K562 (cell line): Measurements from ENCODE around the gene CD52. TPM values are rescaled to one million over a fixed set of nuclear protein-coding genes. Genes with fewer than 3 reads are reported as not detected.

Experiments
- BRD9 ChIP-seq: fragments of 450-650 bp; IDR thresholded peaks from 2 replicates; pipeline ENCODE4 v1.6.1; 2018; ENCODE audit warnings: low read depth; ENCODE audit not compliant: partially characterized antibody
- C11orf30 ChIP-seq: fragments of 450-650 bp; IDR thresholded peaks from 2 replicates; pipeline ENCODE4 v1.6.1; 2016; ENCODE audit warnings: low read depth, mild to moderate bottlenecking
- CBX5 ChIP-seq: IDR thresholded peaks from 2 replicates; pipeline ENCODE4 v1.6.1; 2014; ENCODE audit warnings: low read depth, borderline replicate concordance
- HCFC1 ChIP-seq: IDR thresholded peaks from 2 replicates; pipeline ENCODE4 v1.6.1; 2012; ENCODE audit warnings: low read depth, low read length, improper control_type of control experiment
- KDM4B ChIP-seq, 2 experiments: fragments of 450-650 bp in 1 of 2; sonication (generic) in 1 of 2; IDR thresholded peaks; 2 replicates each; pipeline ENCODE4 v1.6.1; 2016 to 2017; ENCODE audit warnings: borderline replicate concordance in 2 of 2, antibody characterized with exemption in 1 of 2, low read depth in 1 of 2, mild to moderate bottlenecking in 1 of 2
- KLF6 ChIP-seq: fragments of 250-450 bp; sonication (Bioruptor Pico); IDR thresholded peaks from 2 replicates; pipeline ENCODE4 v1.4.0; 2020; ENCODE audit warnings: mild to moderate bottlenecking, moderate library complexity, borderline replicate concordance
- MTA3 ChIP-seq: fragments of 450-650 bp; formaldehyde crosslinking; IDR thresholded peaks from 2 replicates; pipeline ENCODE4 v1.6.1; 2017; ENCODE audit warnings: mild to moderate bottlenecking, borderline replicate concordance
- NR2C1 ChIP-seq, 2 experiments: fragments of 450-650 bp; IDR thresholded peaks; 2 replicates each; pipeline ENCODE4 v1.6.1; 2017; ENCODE audit warnings: mild to moderate bottlenecking in 2 of 2, antibody characterized with exemption in 1 of 2, inconsistent platforms in 1 of 2, missing compliant biosample characterization in 1 of 2, missing genetic modification characterization in 1 of 2
- SIRT6 ChIP-seq: IDR thresholded peaks from one replicate; pipeline ENCODE4 v1.6.1; 2012; ENCODE audit warnings: low read depth, mild to moderate bottlenecking, control low read depth, inconsistent platforms, low read length, moderate library complexity
- SMAD3 ChIP-seq: fragments of 450-650 bp; formaldehyde crosslinking; conservative IDR thresholded peaks from 2 replicates; pipeline ENCODE4 v1.4.0; 2020; ENCODE audit warnings: mild to moderate bottlenecking
- SOX6 ChIP-seq: fragments of 450-650 bp; IDR thresholded peaks from 2 replicates; pipeline ENCODE4 v1.6.1; 2014; ENCODE audit warnings: mild to moderate bottlenecking
- WHSC1 ChIP-seq: IDR thresholded peaks from one replicate; pipeline ENCODE4 v1.6.1; 2012; ENCODE audit warnings: low read length, control low read depth, inconsistent platforms
- ZNF197 ChIP-seq: fragments of 200-800 bp; sonication (Bioruptor generic); IDR thresholded peaks from 2 replicates; pipeline ENCODE4 v1.6.1; 2016; ENCODE audit warnings: low read depth, missing genetic modification characterization, missing compliant biosample characterization
- ZNF23 ChIP-seq: fragments of 250-450 bp; sonication (Bioruptor Pico); IDR thresholded peaks from 2 replicates; pipeline ENCODE4 v1.4.0; 2020; ENCODE audit warnings: mild to moderate bottlenecking
- ZNF24 ChIP-seq: fragments of 450-650 bp; IDR thresholded peaks from 2 replicates; pipeline ENCODE4 v1.6.1; 2016
- ZSCAN29 ChIP-seq: fragments of 450-650 bp; IDR thresholded peaks from 2 replicates; pipeline ENCODE4 v1.6.1; 2017
- polyA plus RNA-seq, 8 experiments: library from polyadenylated mRNA; depleted of rRNA in 4 of 8; stranded (reverse) in 5 of 8; unstranded in 3 of 8; fragments of >200 nt; fragmentation: Nextera tagmentation in 2 of 8; fragmentation: Illumina TruSeq in 1 of 8; extraction: Ambion mirVana in 2 of 8; extraction: Trizol in 1 of 8; gene quantifications; 2 replicates each; pipeline versions ENCODE4 v1.2.1 to v1.2.3, GENCODE V29; 2011 to 2014; ENCODE audit warnings: inconsistent platforms in 1 of 8, missing spikeins in 1 of 8
- total RNA-seq, 7 experiments: library from RNA; depleted of rRNA in 6 of 7; stranded (reverse); fragments of >200 nt in 6 of 7; fragmentation: Illumina TruSeq in 2 of 7; extraction: Trizol in 2 of 7; gene quantifications; 2 replicates each; pipeline versions ENCODE4 v1.2.1 to v1.2.3, GENCODE V29; 2011 to 2021; ENCODE audit warnings: low replicate concordance in 1 of 7
- TF ChIP-seq, protein P1 (sequence below): IDR thresholded peaks from 2 replicates; pipeline ENCODE4 v1.6.1; 2011; ENCODE audit not compliant: insufficient read length; ENCODE audit errors: extremely low read depth
- TF ChIP-seq, protein P2 (sequence below): fragments of 450-650 bp; IDR thresholded peaks from 2 replicates; pipeline ENCODE4 v1.7.1; 2018; ENCODE audit warnings: mild to moderate bottlenecking, low read depth; ENCODE audit not compliant: partially characterized antibody
- TF ChIP-seq, protein P3 (sequence below): fragments of 450-650 bp; formaldehyde crosslinking; IDR thresholded peaks from 2 replicates; pipeline ENCODE4 v1.4.0; 2020; ENCODE audit warnings: mild to moderate bottlenecking, moderate library complexity
- TF ChIP-seq, protein P4 (sequence below): IDR thresholded peaks from 3 replicates; pipeline ENCODE4 v1.6.1; 2011; ENCODE audit warnings: borderline replicate concordance, mild to moderate bottlenecking, moderate library complexity; ENCODE audit not compliant: insufficient read length; ENCODE audit errors: extremely low read depth

CD52 gene
- total and polyA plus RNA-seq, 9 of the 15 experiments (the other 6 are each of a cell fraction or from before 2014, with no cell fraction given), result 34.9 to 488 (median 173) TPM

DNA sequence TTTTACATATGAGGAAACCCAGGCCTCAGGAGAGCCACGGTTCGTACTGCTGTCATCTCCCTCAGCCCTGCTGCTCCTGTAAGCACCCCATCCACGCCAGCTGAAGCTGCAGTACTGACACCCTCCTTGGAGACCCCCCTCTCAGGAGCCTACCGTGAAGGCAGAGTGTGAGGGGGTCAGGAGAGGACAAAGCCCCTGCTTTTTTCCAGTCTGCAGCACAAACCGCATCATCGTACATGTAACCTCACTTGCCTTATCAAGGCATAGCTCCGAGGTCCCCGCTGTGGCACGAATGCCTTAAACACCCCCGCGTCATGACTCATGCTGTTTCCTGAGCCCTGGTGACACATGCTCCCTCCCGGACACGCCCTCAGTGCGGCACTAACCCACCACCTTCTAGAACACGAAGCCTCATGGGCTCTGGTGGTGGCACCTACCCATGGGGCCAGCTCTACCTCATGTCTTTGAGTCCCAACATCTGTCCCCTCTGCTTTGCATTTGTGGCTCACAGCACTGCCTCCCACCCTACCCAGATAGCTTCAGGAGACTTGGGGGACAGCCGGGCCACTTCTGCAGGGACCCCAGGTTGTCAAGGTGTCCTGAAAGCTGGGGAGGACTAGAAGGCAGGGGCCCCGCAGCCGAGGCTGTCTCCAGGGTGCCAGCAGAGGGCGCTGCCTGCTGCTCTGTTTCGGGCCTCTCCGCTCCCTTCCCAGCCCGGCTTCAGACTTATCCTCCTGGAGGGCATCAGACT, 33.0 kb upstream of the CD52 start (continued):
- TF ChIP-seq, protein P1, sequence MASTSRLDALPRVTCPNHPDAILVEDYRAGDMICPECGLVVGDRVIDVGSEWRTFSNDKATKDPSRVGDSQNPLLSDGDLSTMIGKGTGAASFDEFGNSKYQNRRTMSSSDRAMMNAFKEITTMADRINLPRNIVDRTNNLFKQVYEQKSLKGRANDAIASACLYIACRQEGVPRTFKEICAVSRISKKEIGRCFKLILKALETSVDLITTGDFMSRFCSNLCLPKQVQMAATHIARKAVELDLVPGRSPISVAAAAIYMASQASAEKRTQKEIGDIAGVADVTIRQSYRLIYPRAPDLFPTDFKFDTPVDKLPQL, result no peak
- TF ChIP-seq HCFC1 (0 out of 2 replicates have a peak, but pooled peaks have one; percentile 15), C11orf30 (peak; percentile 81), MTA3 (peak; percentile 95), KLF6 (CRISPR knock-in tag) (0 out of 2 replicates have a peak, but pooled peaks have one; percentile 29), SOX6 (peak; percentile 80), WHSC1 (no peak), ZNF24 (peak; percentile 58; the same call in 1 of the 2 replicates), ZNF23 (no peak), ZSCAN29 (no peak; the same call in none of the 2 replicates), NR2C1 (IDR thresholded peaks at IDR 0.05) (no peak), NR2C1 (tag; IDR thresholded peaks at IDR 0.05) (0 out of 2 replicates have a peak, but pooled peaks have one; percentile 4), SMAD3 (CRISPR knock-in tag) (0 out of 2 replicates have a peak, but pooled peaks have one; percentile 8), CBX5 (peak; percentile 59; the same call in 1 of the 2 replicates), SIRT6 (no peak), KDM4B (IDR thresholded peaks at IDR 0.05; ENCODE audit: borderline replicate concordance in 2 of 2, low read depth in 1 of 2) (no peak; a peak in 1 of 4 replicates), BRD9 (no peak), ZNF197 (CRISPR knock-in tag) (no peak; the same call in 1 of the 2 replicates)
- TF ChIP-seq, protein P2, sequence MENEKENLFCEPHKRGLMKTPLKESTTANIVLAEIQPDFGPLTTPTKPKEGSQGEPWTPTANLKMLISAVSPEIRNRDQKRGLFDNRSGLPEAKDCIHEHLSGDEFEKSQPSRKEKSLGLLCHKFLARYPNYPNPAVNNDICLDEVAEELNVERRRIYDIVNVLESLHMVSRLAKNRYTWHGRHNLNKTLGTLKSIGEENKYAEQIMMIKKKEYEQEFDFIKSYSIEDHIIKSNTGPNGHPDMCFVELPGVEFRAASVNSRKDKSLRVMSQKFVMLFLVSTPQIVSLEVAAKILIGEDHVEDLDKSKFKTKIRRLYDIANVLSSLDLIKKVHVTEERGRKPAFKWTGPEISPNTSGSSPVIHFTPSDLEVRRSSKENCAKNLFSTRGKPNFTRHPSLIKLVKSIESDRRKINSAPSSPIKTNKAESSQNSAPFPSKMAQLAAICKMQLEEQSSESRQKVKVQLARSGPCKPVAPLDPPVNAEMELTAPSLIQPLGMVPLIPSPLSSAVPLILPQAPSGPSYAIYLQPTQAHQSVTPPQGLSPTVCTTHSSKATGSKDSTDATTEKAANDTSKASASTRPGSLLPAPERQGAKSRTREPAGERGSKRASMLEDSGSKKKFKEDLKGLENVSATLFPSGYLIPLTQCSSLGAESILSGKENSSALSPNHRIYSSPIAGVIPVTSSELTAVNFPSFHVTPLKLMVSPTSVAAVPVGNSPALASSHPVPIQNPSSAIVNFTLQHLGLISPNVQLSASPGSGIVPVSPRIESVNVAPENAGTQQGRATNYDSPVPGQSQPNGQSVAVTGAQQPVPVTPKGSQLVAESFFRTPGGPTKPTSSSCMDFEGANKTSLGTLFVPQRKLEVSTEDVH, result peak; percentile 56
- TF ChIP-seq, protein P3, sequence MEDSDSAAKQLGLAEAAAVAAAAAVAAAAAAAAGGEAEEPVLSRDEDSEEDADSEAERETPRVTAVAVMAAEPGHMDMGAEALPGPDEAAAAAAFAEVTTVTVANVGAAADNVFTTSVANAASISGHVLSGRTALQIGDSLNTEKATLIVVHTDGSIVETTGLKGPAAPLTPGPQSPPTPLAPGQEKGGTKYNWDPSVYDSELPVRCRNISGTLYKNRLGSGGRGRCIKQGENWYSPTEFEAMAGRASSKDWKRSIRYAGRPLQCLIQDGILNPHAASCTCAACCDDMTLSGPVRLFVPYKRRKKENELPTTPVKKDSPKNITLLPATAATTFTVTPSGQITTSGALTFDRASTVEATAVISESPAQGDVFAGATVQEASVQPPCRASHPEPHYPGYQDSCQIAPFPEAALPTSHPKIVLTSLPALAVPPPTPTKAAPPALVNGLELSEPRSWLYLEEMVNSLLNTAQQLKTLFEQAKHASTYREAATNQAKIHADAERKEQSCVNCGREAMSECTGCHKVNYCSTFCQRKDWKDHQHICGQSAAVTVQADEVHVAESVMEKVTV (CRISPR knock-in tag), result peak; percentile 44
- TF ChIP-seq, protein P4, sequence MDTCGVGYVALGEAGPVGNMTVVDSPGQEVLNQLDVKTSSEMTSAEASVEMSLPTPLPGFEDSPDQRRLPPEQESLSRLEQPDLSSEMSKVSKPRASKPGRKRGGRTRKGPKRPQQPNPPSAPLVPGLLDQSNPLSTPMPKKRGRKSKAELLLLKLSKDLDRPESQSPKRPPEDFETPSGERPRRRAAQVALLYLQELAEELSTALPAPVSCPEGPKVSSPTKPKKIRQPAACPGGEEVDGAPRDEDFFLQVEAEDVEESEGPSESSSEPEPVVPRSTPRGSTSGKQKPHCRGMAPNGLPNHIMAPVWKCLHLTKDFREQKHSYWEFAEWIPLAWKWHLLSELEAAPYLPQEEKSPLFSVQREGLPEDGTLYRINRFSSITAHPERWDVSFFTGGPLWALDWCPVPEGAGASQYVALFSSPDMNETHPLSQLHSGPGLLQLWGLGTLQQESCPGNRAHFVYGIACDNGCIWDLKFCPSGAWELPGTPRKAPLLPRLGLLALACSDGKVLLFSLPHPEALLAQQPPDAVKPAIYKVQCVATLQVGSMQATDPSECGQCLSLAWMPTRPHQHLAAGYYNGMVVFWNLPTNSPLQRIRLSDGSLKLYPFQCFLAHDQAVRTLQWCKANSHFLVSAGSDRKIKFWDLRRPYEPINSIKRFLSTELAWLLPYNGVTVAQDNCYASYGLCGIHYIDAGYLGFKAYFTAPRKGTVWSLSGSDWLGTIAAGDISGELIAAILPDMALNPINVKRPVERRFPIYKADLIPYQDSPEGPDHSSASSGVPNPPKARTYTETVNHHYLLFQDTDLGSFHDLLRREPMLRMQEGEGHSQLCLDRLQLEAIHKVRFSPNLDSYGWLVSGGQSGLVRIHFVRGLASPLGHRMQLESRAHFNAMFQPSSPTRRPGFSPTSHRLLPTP, result no peak
